K562 (cell line): Measurements from ENCODE around the gene SERPINE1. TPM values are rescaled to one million over a fixed set of nuclear protein-coding genes. Genes with fewer than 3 reads are reported as not detected.

ENCODE experiments used
- CBX5 ChIP-seq: IDR thresholded peaks from 2 replicates; pipeline ENCODE4 v1.6.1; 2014; ENCODE audit warnings: low read depth, borderline replicate concordance
- ETV5 ChIP-seq: sonication (generic); formaldehyde crosslinking; IDR thresholded peaks from 2 replicates; pipeline ENCODE4 v1.4.0; 2020; ENCODE audit warnings: low read depth, mild to moderate bottlenecking, missing genetic modification reagents
- EZH2 ChIP-seq: IDR thresholded peaks from 2 replicates; pipeline ENCODE4 v1.6.1; 2012; ENCODE audit warnings: low read depth, mild to moderate bottlenecking, inconsistent platforms, low read length, borderline replicate concordance
- GABPB1 ChIP-seq: sonication (generic); formaldehyde crosslinking; IDR thresholded peaks from 2 replicates; pipeline ENCODE4 v1.8.0; 2022; ENCODE audit warnings: mild to moderate bottlenecking, missing genetic modification reagents
- GATA2 ChIP-seq: sonication (generic); formaldehyde crosslinking; IDR thresholded peaks from 2 replicates; pipeline ENCODE4 v1.4.0; 2020; ENCODE audit warnings: mild to moderate bottlenecking, missing genetic modification reagents
- HNRNPH1 ChIP-seq: fragments of 200-400 bp; formaldehyde crosslinking; optimal IDR thresholded peaks from 2 replicates; pipeline ENCODE3; 2017; ENCODE audit warnings: low read depth, mild to moderate bottlenecking, low read length, moderate library complexity
- ID3 ChIP-seq, 2 experiments: fragments of 250-450 bp in 1 of 2; fragments of 450-650 bp in 1 of 2; sonication (Bioruptor Pico) in 1 of 2; IDR thresholded peaks; 2 replicates each; pipeline versions ENCODE4 v1.6.1 to v1.8.0; 2016 to 2021; ENCODE audit warnings: mild to moderate bottlenecking in 2 of 2, moderate library complexity in 2 of 2, missing compliant biosample characterization in 1 of 2, missing genetic modification characterization in 1 of 2
- IRF1 ChIP-seq: sonication (generic); formaldehyde crosslinking; IDR thresholded peaks from 2 replicates; pipeline ENCODE4 v1.8.0; 2022; ENCODE audit warnings: missing genetic modification reagents, mild to moderate bottlenecking, borderline replicate concordance
- KLF16 ChIP-seq: IDR thresholded peaks from 2 replicates; pipeline ENCODE4 v1.6.1; 2016; ENCODE audit warnings: antibody characterized with exemption
- MED1 ChIP-seq: sonication (generic); formaldehyde crosslinking; IDR thresholded peaks from 2 replicates; pipeline ENCODE4 v1.8.1; 2023; ENCODE audit warnings: missing genetic modification reagents, borderline replicate concordance
- NCOA1 ChIP-seq: fragments of 450-650 bp; IDR thresholded peaks from 2 replicates; pipeline ENCODE4 v1.6.1; 2016; ENCODE audit warnings: low read depth
- PHTF2 ChIP-seq: fragments of 250-450 bp; sonication (Bioruptor Pico); IDR thresholded peaks from 2 replicates; pipeline ENCODE4 v1.5.0; 2021; ENCODE audit warnings: mild to moderate bottlenecking
- PURB ChIP-seq: sonication (generic); formaldehyde crosslinking; IDR thresholded peaks from 2 replicates; pipeline ENCODE4 v1.9.0; 2021; ENCODE audit warnings: low read depth, mild to moderate bottlenecking, missing genetic modification reagents
- RAD51 ChIP-seq: fragments of 450-650 bp; IDR thresholded peaks from 2 replicates; pipeline ENCODE4 v1.7.1; 2016; ENCODE audit warnings: low read depth, mild to moderate bottlenecking, borderline replicate concordance
- RBFOX2 ChIP-seq: fragments of 200-400 bp; formaldehyde crosslinking; IDR thresholded peaks from 2 replicates; pipeline ENCODE4 v1.6.1; 2017; ENCODE audit warnings: low read depth, mild to moderate bottlenecking, low read length, moderate library complexity
- RBM17 ChIP-seq: fragments of 200-400 bp; formaldehyde crosslinking; IDR thresholded peaks from 2 replicates; pipeline ENCODE4 v1.6.1; 2017; ENCODE audit warnings: low read depth, mild to moderate bottlenecking, low read length, borderline replicate concordance
- SMAD4 ChIP-seq: fragments of 250-450 bp; sonication (Bioruptor Pico); conservative IDR thresholded peaks from 2 replicates; pipeline ENCODE4 v1.8.0; 2021; ENCODE audit warnings: inconsistent platforms, mild to moderate bottlenecking, moderate library complexity
- XRCC4 ChIP-seq: IDR thresholded peaks from one replicate; pipeline ENCODE4 v1.6.1; 2011; ENCODE audit not compliant: insufficient read depth, insufficient read length; ENCODE audit errors: extremely low read depth
- YY1 ChIP-seq, 3 experiments: IDR thresholded peaks; 2 replicates each; pipeline ENCODE4 v1.6.1; 2011; ENCODE audit warnings: low read length in 2 of 3, mild to moderate bottlenecking in 2 of 3, moderate library complexity in 2 of 3, borderline replicate concordance in 1 of 3, control low read depth in 1 of 3, low read depth in 1 of 3; ENCODE audit not compliant: insufficient read depth in 3 of 3, insufficient replicate concordance in 2 of 3, control insufficient read depth in 1 of 3, insufficient read length in 1 of 3; ENCODE audit errors: extremely low read depth in 1 of 3
- ZFP36 ChIP-seq: fragments of 150-350 bp; IDR thresholded peaks from 2 replicates; pipeline ENCODE4 v1.6.1; 2018; ENCODE audit warnings: low read length, low read depth; ENCODE audit not compliant: partially characterized antibody
- ZFPM2 ChIP-seq: fragments of 250-450 bp; sonication (Bioruptor Pico); IDR thresholded peaks from 2 replicates; pipeline ENCODE4 v1.5.1; 2022; ENCODE audit warnings: mild to moderate bottlenecking
- ZNF174 ChIP-seq: fragments of 250-450 bp; sonication (Bioruptor Pico); IDR thresholded peaks from 2 replicates; pipeline ENCODE4 v1.4.0; 2020; ENCODE audit warnings: mild to moderate bottlenecking
- ZNF23 ChIP-seq: fragments of 250-450 bp; sonication (Bioruptor Pico); IDR thresholded peaks from 2 replicates; pipeline ENCODE4 v1.4.0; 2020; ENCODE audit warnings: mild to moderate bottlenecking
- ZNF316 ChIP-seq: fragments of 450-650 bp; IDR thresholded peaks from 2 replicates; pipeline ENCODE4 v1.6.1; 2016
- ZNF707 ChIP-seq: fragments of 250-450 bp; sonication (Bioruptor Pico); conservative IDR thresholded peaks from 2 replicates; pipeline ENCODE4 v1.8.0; 2022; ENCODE audit warnings: inconsistent platforms, mild to moderate bottlenecking, moderate library complexity
- ZNF778 ChIP-seq: fragments of 450-650 bp; formaldehyde crosslinking; IDR thresholded peaks from 2 replicates; pipeline ENCODE4 v1.4.0; 2020; ENCODE audit warnings: mild to moderate bottlenecking, moderate library complexity
- polyA plus RNA-seq, 8 experiments: library from polyadenylated mRNA; depleted of rRNA in 4 of 8; stranded (reverse) in 5 of 8; unstranded in 3 of 8; fragments of >200 nt; fragmentation: Nextera tagmentation in 2 of 8; fragmentation: Illumina TruSeq in 1 of 8; extraction: Ambion mirVana in 2 of 8; extraction: Trizol in 1 of 8; gene quantifications; 2 replicates each; pipeline versions ENCODE4 v1.2.1 to v1.2.3, GENCODE V29; 2011 to 2014; ENCODE audit warnings: inconsistent platforms in 1 of 8, missing spikeins in 1 of 8
- total RNA-seq, 7 experiments: library from RNA; depleted of rRNA in 6 of 7; stranded (reverse); fragments of >200 nt in 6 of 7; fragmentation: Illumina TruSeq in 2 of 7; extraction: Trizol in 2 of 7; gene quantifications; 2 replicates each; pipeline versions ENCODE4 v1.2.1 to v1.2.3, GENCODE V29; 2011 to 2021; ENCODE audit warnings: low replicate concordance in 1 of 7
- TF ChIP-seq, protein P1 (sequence below): sonication (generic); formaldehyde crosslinking; IDR thresholded peaks from 2 replicates; pipeline ENCODE4 v1.8.1; 2023; ENCODE audit warnings: mild to moderate bottlenecking, missing genetic modification reagents, moderate library complexity

Gene SERPINE1
- total and polyA plus RNA-seq, 9 of the 15 experiments (the other 6 are each of a cell fraction or from before 2014, with no cell fraction given), result 0.22 to 4.8 (median 0.91) TPM

- TF ChIP-seq RBM17 (no peak), ZNF707 (CRISPR knock-in tag) (no peak), IRF1 (CRISPR knock-in tag) (no peak), PURB (CRISPR knock-in tag) (no peak), XRCC4 (no peak), ZNF316 (peak; percentile 24; the same call in 1 of the 2 replicates), RBFOX2 (peak; percentile 74), ZFPM2 (no peak), PHTF2 (CRISPR knock-in tag) (no peak), NCOA1 (peak; percentile 68), ZNF174 (CRISPR knock-in tag) (no peak), SMAD4 (no peak), GABPB1 (CRISPR knock-in tag) (peak; percentile 80), ZNF23 (no peak), HNRNPH1 (no peak), EZH2 (no peak), KLF16 (peak; percentile 97), ZNF778 (CRISPR knock-in tag) (no peak), ZFP36 (peak; percentile 1), CBX5 (0 out of 2 replicates have a peak, but pooled peaks have one; percentile 11), MED1 (CRISPR knock-in tag) (no peak), ETV5 (CRISPR knock-in tag) (no peak; the same call in none of the 2 replicates), YY1 (IDR thresholded peaks at IDR 0.05; ENCODE audit: borderline replicate concordance in 1 of 3, control insufficient read depth in 1 of 3, extremely low read depth in 1 of 3, insufficient read depth in 3 of 3, insufficient read length in 1 of 3, insufficient replicate concordance in 2 of 3, low read depth in 1 of 3, low read length in 2 of 3) (no peak), GATA2 (CRISPR knock-in tag) (no peak), ID3 (CRISPR knock-in tag; IDR thresholded peaks at IDR 0.05) (no peak), ID3 (tag; IDR thresholded peaks at IDR 0.05) (no peak), RAD51 (no peak)
- TF ChIP-seq, protein P1, sequence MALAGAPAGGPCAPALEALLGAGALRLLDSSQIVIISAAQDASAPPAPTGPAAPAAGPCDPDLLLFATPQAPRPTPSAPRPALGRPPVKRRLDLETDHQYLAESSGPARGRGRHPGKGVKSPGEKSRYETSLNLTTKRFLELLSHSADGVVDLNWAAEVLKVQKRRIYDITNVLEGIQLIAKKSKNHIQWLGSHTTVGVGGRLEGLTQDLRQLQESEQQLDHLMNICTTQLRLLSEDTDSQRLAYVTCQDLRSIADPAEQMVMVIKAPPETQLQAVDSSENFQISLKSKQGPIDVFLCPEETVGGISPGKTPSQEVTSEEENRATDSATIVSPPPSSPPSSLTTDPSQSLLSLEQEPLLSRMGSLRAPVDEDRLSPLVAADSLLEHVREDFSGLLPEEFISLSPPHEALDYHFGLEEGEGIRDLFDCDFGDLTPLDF, result peak; percentile 70; the same call in 1 of the 2 replicates
Measured at GRCh38 chr7:101085162-101085964, 41.5 kb upstream of the SERPINE1 start, which contains the start of gene TRIM56 (continued).
